ENCODE results near the gene MN1.

Gene MN1

GRCh38 chr22:27801616-27802345 lies at the start of gene MN1:
Gene MN1 (minus strand): TSS chr22:27801756. CDS start chr22:27800543, 1,213 bp downstream.
- DNase-seq (ENCODE audit: low read depth) = peak; percentile 47

GRCh38 chr22:27850000-27850521 lies 48.5 kb upstream of the MN1 start:
- no peak for DNase-seq (ENCODE audit: low read depth)

GRCh38 chr22:27848005-27848404 lies 46.4 kb upstream of the MN1 start:
- no peak for DNase-seq (ENCODE audit: low read depth)

GRCh38 chr22:27846910-27847309 lies 45.4 kb upstream of the MN1 start:
- no peak for DNase-seq (ENCODE audit: low read depth)

GRCh38 chr22:27846248-27846757 lies 44.7 kb upstream of the MN1 start:
- DNase-seq (ENCODE audit: low read depth) = no peak

GRCh38 chr22:27845644-27846043 lies 44.1 kb upstream of the MN1 start:
- DNase-seq (ENCODE audit: low read depth) = no peak

GRCh38 chr22:27844656-27845591 lies 43.4 kb upstream of the MN1 start:
- DNase-seq (ENCODE audit: low read depth) = no peak

- DNase-seq (ENCODE audit: low read depth) = no peak
Measured at GRCh38 chr22:27844256-27844655, 42.7 kb upstream of the MN1 start.

- DNase-seq (ENCODE audit: low read depth) = no peak
Measured at GRCh38 chr22:27843441-27843840, 41.9 kb upstream of the MN1 start.

- no peak for DNase-seq (ENCODE audit: low read depth)
Measured at GRCh38 chr22:27842669-27843431, 41.3 kb upstream of the MN1 start.

- no peak for DNase-seq (ENCODE audit: low read depth)
Measured at GRCh38 chr22:27842201-27842600, 40.6 kb upstream of the MN1 start.

- no peak for DNase-seq (ENCODE audit: low read depth)
Measured at GRCh38 chr22:27840436-27840835, 38.9 kb upstream of the MN1 start.

GRCh38 chr22:27839057-27839660 lies 37.6 kb upstream of the MN1 start:
- no peak for DNase-seq (ENCODE audit: low read depth)

- no peak for DNase-seq (ENCODE audit: low read depth)
Measured at GRCh38 chr22:27836181-27836580, 34.6 kb upstream of the MN1 start.

GRCh38 chr22:27835446-27835845 lies 33.9 kb upstream of the MN1 start:
- no peak for DNase-seq (ENCODE audit: low read depth)

GRCh38 chr22:27834364-27835185 lies 33.0 kb upstream of the MN1 start:
- no peak for DNase-seq (ENCODE audit: low read depth)

GRCh38 chr22:27833803-27834202 lies 32.2 kb upstream of the MN1 start:
- no peak for DNase-seq (ENCODE audit: low read depth)

GRCh38 chr22:27832606-27833005 lies 31.1 kb upstream of the MN1 start:
- DNase-seq (ENCODE audit: low read depth) = no peak

GRCh38 chr22:27829620-27830019 lies 28.1 kb upstream of the MN1 start:
- DNase-seq (ENCODE audit: low read depth) = no peak

Measured in activated T-cell treated with anti-CD3 and anti-CD28 coated beads for 1 hour (primary cell).